K562 (cell line): ENCODE measurements around the gene TRPM4. TPM values are rescaled to one million over a fixed set of nuclear protein-coding genes. Genes with fewer than 3 reads are reported as not detected.
A peak's percentile ranks its signal among the peaks of the same experiment; 100 is the strongest.

Experiments
- ATAC-seq: fragments of 200-7000 bp; cut with Tn5 transposase; 3 replicates; pipeline ENCODE4 v1.9.1; 2020; ENCODE audit warnings: moderate library complexity
- BruUV-seq: library from RNA; stranded (reverse); fragments of 400-500 nt; replicated peaks from 2 replicates; lab custom pipeline; 2021; lab: Mats Ljungman, UMichigan
- CTCF ChIA-PET: fragments of 300-600 bp; formaldehyde crosslinking; extraction: SDS; loops from one replicate; lab custom pipeline; 2021; ENCODE audit warnings: low intra/inter-chr PET ratio; lab: Yijun Ruan, JAX
- POLR2A ChIA-PET: fragments of 300-600, 350-650 bp; sonication (Branson Sonifier 250); formaldehyde crosslinking; extraction: SDS; loops from one replicate; lab custom pipeline; 2021; ENCODE audit warnings: antibody characterized with exemption, inconsistent platforms; lab: Yijun Ruan, JAX
- DNase-seq, 4 experiments: peaks; one replicate each; pipeline versions ENCODE4 v3.0.0 to v3.0.0-alpha.2; 2011 to 2018; ENCODE audit warnings: low spot score in 3 of 4, mixed read lengths in 3 of 4; ENCODE audit errors: extremely low read depth in 1 of 4
- FAIRE-seq: peaks from 2 replicates; lab custom pipeline; 2011; peaks lifted over from hg19 to GRCh38; lab: Jason Lieb, UNC
- H2AFZ ChIP-seq: 2 replicates; pipeline ENCODE4 v1.6.0; 2011; ENCODE audit warnings: low read depth, low read length, control low read depth, inconsistent platforms
- H3K27ac ChIP-seq: fragments of 200-600 bp; 3 replicates; pipeline ENCODE4 v1.8.0; 2011; ENCODE audit warnings: low read depth, mild to moderate bottlenecking, control low read depth, inconsistent platforms, low read length, moderate library complexity, mixed read lengths; ENCODE audit errors: extremely low read depth
- H3K27me3 ChIP-seq, 2 experiments: fragments of 300-600 bp in 1 of 2; 2 replicates in 1 of 2; 3 replicates in 1 of 2; pipeline versions ENCODE4 v1.6.0 to v1.8.0; 2011; ENCODE audit warnings: inconsistent platforms in 2 of 2, low read length in 2 of 2, mild to moderate bottlenecking in 1 of 2, mixed read lengths in 1 of 2, moderate library complexity in 1 of 2; ENCODE audit not compliant: control insufficient read depth in 2 of 2, insufficient read depth in 2 of 2
- H3K36me3 ChIP-seq: fragments of 300-600 bp; 3 replicates; pipeline ENCODE4 v1.8.0; 2011; ENCODE audit warnings: mild to moderate bottlenecking, low read length, inconsistent platforms; ENCODE audit not compliant: control insufficient read depth, insufficient read depth
- H3K4me1 ChIP-seq, 2 experiments: fragments of 200-600 bp in 1 of 2; replicated peaks in 1 of 2; 2 replicates in 1 of 2; 3 replicates in 1 of 2; pipeline versions ENCODE4 v1.5.1 to v1.8.0; 2011; ENCODE audit warnings: inconsistent platforms in 2 of 2, low read length in 2 of 2, mild to moderate bottlenecking in 1 of 2, mixed read lengths in 1 of 2, moderate library complexity in 1 of 2; ENCODE audit not compliant: control insufficient read depth in 2 of 2, insufficient read depth in 2 of 2
- H3K4me2 ChIP-seq: 2 replicates; pipeline ENCODE4 v1.6.1; 2011; ENCODE audit warnings: low read length, control low read depth, inconsistent platforms, mixed read lengths; ENCODE audit not compliant: insufficient read depth
- H3K4me3 ChIP-seq: fragments of 200-600 bp; sonication (generic), shearing (Covaris generic); 2 replicates; pipeline ENCODE4 v1.5.1; 2016; ENCODE audit warnings: control low read depth, inconsistent platforms
- H3K79me2 ChIP-seq: fragments of 200-600 bp; 3 replicates; pipeline ENCODE4 v1.8.0; 2011; ENCODE audit warnings: low read length, inconsistent platforms; ENCODE audit not compliant: control insufficient read depth, insufficient read depth
- H3K9ac ChIP-seq, 2 experiments: 2 replicates each; pipeline versions ENCODE4 v1.6.0 to v1.6.1; 2011; ENCODE audit warnings: low read depth in 2 of 2, low read length in 2 of 2, control low read depth in 1 of 2, inconsistent platforms in 1 of 2, mild to moderate bottlenecking in 1 of 2, mixed read lengths in 1 of 2; ENCODE audit not compliant: insufficient read depth in 1 of 2
- H3K9me1 ChIP-seq: one replicate; pipeline ENCODE4 v1.6.0; 2011; ENCODE audit warnings: inconsistent platforms, mild to moderate bottlenecking, low read length, moderate library complexity; ENCODE audit not compliant: control insufficient read depth, insufficient read depth
- H3K9me3 ChIP-seq: replicated peaks from 2 replicates; pipeline ENCODE4 v1.5.1; 2011; ENCODE audit warnings: low read depth, low read length, inconsistent platforms; ENCODE audit not compliant: control insufficient read depth, insufficient read depth
- H4K20me1 ChIP-seq: replicated peaks from 2 replicates; pipeline ENCODE4 v1.6.1; 2011; ENCODE audit warnings: low read length, inconsistent platforms, mixed read lengths; ENCODE audit not compliant: control insufficient read depth, insufficient read depth
- MIER1 ChIP-seq: fragments of 450-650 bp; IDR thresholded peaks from 2 replicates; pipeline ENCODE4 v1.6.1; 2016; ENCODE audit warnings: antibody characterized with exemption, mild to moderate bottlenecking, low read depth
- WHSC1 ChIP-seq: IDR thresholded peaks from one replicate; pipeline ENCODE4 v1.6.1; 2012; ENCODE audit warnings: low read length, control low read depth, inconsistent platforms
- ZNF174 ChIP-seq: fragments of 250-450 bp; sonication (Bioruptor Pico); IDR thresholded peaks from 2 replicates; pipeline ENCODE4 v1.4.0; 2020; ENCODE audit warnings: mild to moderate bottlenecking
- WGBS: fragments of 100-300 bp; shearing (Covaris generic); methylation state at CpG from one replicate; pipeline ENCODE4 v1.1.6; 2016; ENCODE audit warnings: low coverage, mixed read lengths; ENCODE audit not compliant: insufficient coverage; ENCODE audit errors: missing lambda C conversion rate; 5-methylcytosine and 5-hydroxymethylcytosine counted together
- in situ Hi-C: fragments of 300-500 bp; cut with MboI; formaldehyde crosslinking; loops from 4 replicates; pipeline ENCODE4 v1.15.0; 2018; ENCODE audit warnings: inconsistent platforms, mixed read lengths
- intact Hi-C: fragments of 100-400 bp; cut with micrococcal nuclease; formaldehyde crosslinking; loops from 2 replicates; pipeline ENCODE4 v1.14.2; 2022
- polyA plus RNA-seq, 8 experiments: library from polyadenylated mRNA; depleted of rRNA in 4 of 8; stranded (reverse) in 5 of 8; unstranded in 3 of 8; fragments of >200 nt; fragmentation: Nextera tagmentation in 2 of 8; fragmentation: Illumina TruSeq in 1 of 8; extraction: Ambion mirVana in 2 of 8; extraction: Trizol in 1 of 8; gene quantifications; 2 replicates each; pipeline versions ENCODE4 v1.2.1 to v1.2.3, GENCODE V29; 2011 to 2014; ENCODE audit warnings: inconsistent platforms in 1 of 8, missing spikeins in 1 of 8
- total RNA-seq, 7 experiments: library from RNA; depleted of rRNA in 6 of 7; stranded (reverse); fragments of >200 nt in 6 of 7; fragmentation: Illumina TruSeq in 2 of 7; extraction: Trizol in 2 of 7; gene quantifications; 2 replicates each; pipeline versions ENCODE4 v1.2.1 to v1.2.3, GENCODE V29; 2011 to 2021; ENCODE audit warnings: low replicate concordance in 1 of 7
- TF ChIP-seq, protein P1 (sequence below): sonication (generic); formaldehyde crosslinking; IDR thresholded peaks from 2 replicates; pipeline ENCODE4 v1.8.1; 2022; ENCODE audit warnings: missing genetic modification reagents

The TRPM4 gene
- total and polyA plus RNA-seq, 9 of the 15 experiments (the other 6 are each of a cell fraction or from before 2014, with no cell fraction given), result 6.5 to 45.4 (median 15.2) TPM

DNA sequence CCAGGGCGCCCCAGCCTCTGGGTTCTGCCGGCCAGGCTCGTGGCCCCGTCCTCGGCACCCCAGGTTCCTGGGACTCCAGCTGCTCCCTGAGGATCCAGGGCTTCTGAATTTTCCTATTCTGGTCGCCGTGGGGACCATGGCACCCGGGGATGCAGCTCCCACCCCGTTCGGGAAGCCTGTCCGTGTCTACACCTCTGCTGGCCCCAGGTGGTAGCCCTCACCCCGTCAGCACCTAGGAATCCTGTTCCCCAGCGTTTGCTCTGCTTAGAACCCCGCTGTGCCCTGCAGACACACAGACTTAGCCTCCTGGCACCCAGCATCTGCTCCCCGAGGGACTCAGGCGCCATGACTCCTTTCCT is 37.3 kb upstream of the TRPM4 start:
- Histone ChIP-seq H3K4me3 (peak overlapping the region; percentile 53; the same call in 1 of the 2 replicates), H3K4me2 (0 out of 2 replicates have a peak overlapping the region, but pooled peaks have one; percentile 64), H3K9ac (peak overlapping the region in 1 of 2 experiments; percentile 94; a peak in 2 of 4 replicates), H3K27me3 (no peaks in the 10 kb centered on the region), H3K9me3 (no peaks in the 10 kb centered on the region), H4K20me1 (no peaks in the 10 kb centered on the region; the same call in 1 of the 2 replicates), H3K79me2 (peaks cover 14% of the 10 kb centered on the region; the same call in 2 of the 3 replicates), H3K27ac (no peak overlapping the region), H2AFZ (no peak overlapping the region), H3K36me3 (peaks cover 11% of the 10 kb centered on the region), H3K9me1 (no peaks in the 10 kb centered on the region), H3K4me1 (peaks cover 26 to 58% of the 10 kb centered on the region in 2 experiments)
- no peak for FAIRE-seq
- TF ChIP-seq, protein P1, sequence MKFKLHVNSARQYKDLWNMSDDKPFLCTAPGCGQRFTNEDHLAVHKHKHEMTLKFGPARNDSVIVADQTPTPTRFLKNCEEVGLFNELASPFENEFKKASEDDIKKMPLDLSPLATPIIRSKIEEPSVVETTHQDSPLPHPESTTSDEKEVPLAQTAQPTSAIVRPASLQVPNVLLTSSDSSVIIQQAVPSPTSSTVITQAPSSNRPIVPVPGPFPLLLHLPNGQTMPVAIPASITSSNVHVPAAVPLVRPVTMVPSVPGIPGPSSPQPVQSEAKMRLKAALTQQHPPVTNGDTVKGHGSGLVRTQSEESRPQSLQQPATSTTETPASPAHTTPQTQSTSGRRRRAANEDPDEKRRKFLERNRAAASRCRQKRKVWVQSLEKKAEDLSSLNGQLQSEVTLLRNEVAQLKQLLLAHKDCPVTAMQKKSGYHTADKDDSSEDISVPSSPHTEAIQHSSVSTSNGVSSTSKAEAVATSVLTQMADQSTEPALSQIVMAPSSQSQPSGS (CRISPR knock-in tag), result 0 out of 2 replicates have a peak, but pooled peaks have one; percentile 3
- TF ChIP-seq MIER1 (0 out of 2 replicates have a peak, but pooled peaks have one; percentile 13), WHSC1 (no peak), ZNF174 (CRISPR knock-in tag) (no peak)
- no peak for DNase-seq
- ChIA-PET POLR2A (interaction anchor here (0.6 to 1.4 kb wide), 6 partner anchors 9 to 248 kb away, joined by 3 to 6 read pairs (median 4); partner anchors contain the start of gene PPP1R15A), CTCF (no interaction called here)
- no peak for ATAC-seq
- intact Hi-C loops (no loop called here), in situ Hi-C loops (no loop called here)
- BruUV-seq, result no TSS peak
- 38% methylated on average over 12 of the region's 16 CpGs for WGBS
